Spleen (tissue), 7 donors: Measurements from ENCODE around the gene LMF2.

ENCODE experiments used
- POLR2A ChIP-seq, 3 donors: fragments of 450-650 bp; IDR thresholded peaks; one replicate each; pipeline ENCODE4 v1.5.1; 2017; ENCODE audit warnings: antibody characterized with exemption in 3 of 3, mild to moderate bottlenecking in 1 of 3
- POLR2AphosphoS5 ChIP-seq, 3 donors: sonication (generic); formaldehyde crosslinking; IDR thresholded peaks; one replicate each; pipeline ENCODE4 v1.5.1; 2017; ENCODE audit warnings: antibody characterized with exemption in 3 of 3
- TF ChIP-seq, protein P1 (sequence below), 11 experiments: fragments of 200-600 bp in 7 of 11; fragments of 450-650 bp in 4 of 11; sonication (generic) in 4 of 11; IDR thresholded peaks in 8 of 11; conservative IDR thresholded peaks in 3 of 11; 1 replicate in 7 of 11; 2 replicates in 4 of 11; pipeline versions ENCODE4 v1.4.0 to v1.8.0; 2016 to 2021; ENCODE audit warnings: antibody characterized with exemption in 11 of 11, inconsistent platforms in 4 of 11, mild to moderate bottlenecking in 1 of 11
- donor health status: DM: no; HTN: no; CAD: no; lungs with moderate emphysema.
- donor health status: DM: no; HTN: no; CAD: no.
- donor health status: DM: no; HTN: no; CAD: no.

DNA sequence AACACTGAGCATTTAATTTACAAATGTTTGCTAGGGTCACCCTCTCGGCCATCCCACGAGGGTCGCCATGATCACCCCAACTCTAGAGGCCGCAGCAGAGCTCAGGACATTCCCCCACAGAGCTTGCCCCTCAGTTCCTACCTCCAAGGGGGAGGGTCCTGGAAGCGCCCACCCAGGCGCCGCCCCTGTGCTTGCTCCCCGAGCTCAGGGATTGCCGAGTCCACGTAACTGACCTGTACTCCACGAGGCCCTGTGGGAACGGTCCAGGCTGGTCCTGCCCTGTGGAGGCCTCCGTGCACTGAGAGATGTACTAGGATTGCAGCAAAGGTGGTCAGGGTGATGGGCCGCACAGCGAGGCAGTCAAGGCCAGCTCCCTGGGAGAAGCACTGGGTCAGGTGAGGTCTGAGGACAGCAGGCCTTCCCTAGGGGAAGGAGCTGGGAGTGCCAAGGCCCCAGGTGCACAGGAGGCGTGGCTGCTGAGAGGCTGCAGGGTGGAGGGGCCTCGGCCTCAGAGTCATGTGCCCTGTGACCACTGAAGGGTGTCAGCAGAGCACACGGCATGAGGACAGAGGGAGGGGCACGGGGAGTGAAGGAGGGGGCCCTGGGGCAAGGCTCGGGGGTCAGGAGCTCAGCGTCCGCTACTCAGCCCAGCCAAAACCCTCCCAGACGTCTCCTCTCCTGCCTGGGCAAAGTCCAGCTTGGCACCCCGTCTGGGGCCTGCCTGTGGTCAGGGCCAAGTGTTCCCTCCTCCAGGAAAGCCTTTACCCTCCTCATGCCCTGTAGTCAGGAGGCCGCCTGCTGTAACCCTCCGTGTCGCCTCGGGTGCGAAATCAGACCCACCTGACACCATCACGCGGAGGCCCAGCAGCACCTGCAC, 23.3 kb downstream of the LMF2 start:
- TF ChIP-seq POLR2A (IDR thresholded peaks at IDR 0.05) (no peak), POLR2AphosphoS5 (IDR thresholded peaks at IDR 0.05) (no peak)
- TF ChIP-seq, protein P1, sequence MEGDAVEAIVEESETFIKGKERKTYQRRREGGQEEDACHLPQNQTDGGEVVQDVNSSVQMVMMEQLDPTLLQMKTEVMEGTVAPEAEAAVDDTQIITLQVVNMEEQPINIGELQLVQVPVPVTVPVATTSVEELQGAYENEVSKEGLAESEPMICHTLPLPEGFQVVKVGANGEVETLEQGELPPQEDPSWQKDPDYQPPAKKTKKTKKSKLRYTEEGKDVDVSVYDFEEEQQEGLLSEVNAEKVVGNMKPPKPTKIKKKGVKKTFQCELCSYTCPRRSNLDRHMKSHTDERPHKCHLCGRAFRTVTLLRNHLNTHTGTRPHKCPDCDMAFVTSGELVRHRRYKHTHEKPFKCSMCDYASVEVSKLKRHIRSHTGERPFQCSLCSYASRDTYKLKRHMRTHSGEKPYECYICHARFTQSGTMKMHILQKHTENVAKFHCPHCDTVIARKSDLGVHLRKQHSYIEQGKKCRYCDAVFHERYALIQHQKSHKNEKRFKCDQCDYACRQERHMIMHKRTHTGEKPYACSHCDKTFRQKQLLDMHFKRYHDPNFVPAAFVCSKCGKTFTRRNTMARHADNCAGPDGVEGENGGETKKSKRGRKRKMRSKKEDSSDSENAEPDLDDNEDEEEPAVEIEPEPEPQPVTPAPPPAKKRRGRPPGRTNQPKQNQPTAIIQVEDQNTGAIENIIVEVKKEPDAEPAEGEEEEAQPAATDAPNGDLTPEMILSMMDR (IDR thresholded peaks at IDR 0.05 in 8 of 11, conservative IDR thresholded peaks at IDR 0.05 in 3 of 11), result no peak
